HG03045 (cell line): ENCODE data around the gene PTPRK.
"Not testable (repeated sequence)": the region's sequence is repeated elsewhere in the genome, so short reads cannot be mapped to it uniquely, and the experiment has no call there.

Experiments used
- ATAC-seq: cut with Tn5 transposase; IDR thresholded peaks from one replicate; pipeline ENCODE4 v1.9.1; 2021; ENCODE audit warnings: mild to moderate bottlenecking, moderate library complexity; ENCODE audit not compliant: unreplicated experiment

Gene PTPRK

GRCh38 chr6:127978185-127978584, 542.2 kb downstream of the PTPRK start:
- ATAC-seq: not testable (repeated sequence)

GRCh38 chr6:127976796-127977195, 543.6 kb downstream of the PTPRK start:
- no peak for ATAC-seq

GRCh38 chr6:127976111-127976510, 544.3 kb downstream of the PTPRK start:
- no peak for ATAC-seq

DNA sequence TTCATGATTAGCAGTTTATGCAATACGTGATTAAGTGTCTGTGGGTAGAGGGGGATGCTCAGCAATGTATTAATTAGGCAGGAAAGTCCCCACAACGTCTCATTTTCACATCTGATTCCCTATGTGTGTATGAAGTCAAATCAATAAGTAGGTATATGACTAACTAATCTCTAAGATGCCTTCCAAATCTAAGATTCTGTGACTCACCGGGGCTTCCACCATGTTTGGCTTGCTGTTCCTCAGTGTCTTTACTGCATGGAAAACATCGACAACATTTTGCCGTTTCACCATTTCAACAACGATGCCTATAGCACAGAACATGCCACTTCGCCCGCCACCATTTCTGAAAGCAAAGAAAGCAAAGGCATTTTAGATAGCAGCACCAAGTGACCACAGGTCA, 547.6 kb downstream of the PTPRK start:
- ATAC-seq: no peak

DNA sequence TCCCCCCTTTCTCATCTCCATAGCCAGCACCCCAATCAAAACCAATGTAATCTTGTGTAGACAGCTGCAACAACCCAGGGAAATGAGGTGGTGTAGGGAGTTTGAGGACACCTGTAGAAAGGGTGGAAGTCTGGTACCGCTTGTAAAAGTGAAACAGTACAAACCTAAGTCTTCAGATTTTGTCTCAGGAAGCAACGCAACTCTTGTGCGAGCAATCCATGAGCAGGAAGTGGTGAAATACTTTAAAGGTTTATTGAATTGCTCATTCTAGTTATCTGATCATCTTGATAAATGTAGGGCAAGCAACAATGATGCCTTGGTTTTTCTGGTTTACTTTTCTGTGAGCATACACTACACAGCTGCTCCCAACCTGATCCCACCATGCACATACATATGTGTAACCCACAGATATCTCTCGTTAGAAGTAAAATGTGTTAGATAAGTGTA, 548.4 kb downstream of the PTPRK start:
- no peak for ATAC-seq

- no peak for ATAC-seq
Measured at GRCh38 chr6:127971386-127971785, 549.0 kb downstream of the PTPRK start.

DNA sequence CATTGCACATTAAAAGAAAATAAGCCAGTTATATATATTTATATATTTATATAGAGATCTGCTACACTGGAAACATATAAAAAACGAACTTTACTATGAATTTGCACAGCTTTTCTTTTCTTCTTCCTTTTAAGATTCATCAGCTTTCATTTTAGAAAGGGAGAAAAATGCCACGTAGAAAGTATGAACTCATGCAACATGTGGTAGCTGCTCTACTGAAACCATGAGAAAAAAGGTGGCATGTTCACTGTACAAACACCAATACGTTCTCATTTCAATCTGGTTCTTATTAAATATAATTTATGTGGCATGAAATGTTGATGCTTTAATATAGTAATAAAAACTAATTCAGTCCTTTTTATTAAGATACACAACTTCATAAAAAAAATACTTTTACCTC, 550.7 kb downstream of the PTPRK start:
- ATAC-seq: no peak

DNA sequence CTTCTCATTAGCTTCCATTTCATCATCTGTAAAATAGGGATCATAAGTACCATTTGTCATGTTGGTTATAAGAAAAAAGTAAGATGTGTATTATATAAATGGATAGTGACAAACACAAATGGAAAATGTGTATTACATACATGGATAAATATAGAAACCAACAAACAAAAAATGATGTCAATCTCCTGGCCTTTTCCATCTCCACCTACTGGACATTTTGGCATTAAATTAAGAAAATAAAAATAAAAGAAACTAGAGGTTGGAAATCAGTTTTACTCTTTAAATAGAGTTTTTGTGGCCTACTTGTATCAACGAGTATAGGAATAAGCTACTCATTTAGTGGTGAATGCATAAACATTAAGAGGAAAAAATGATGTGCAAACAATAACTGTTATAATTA, 552.0 kb downstream of the PTPRK start:
- no peak for ATAC-seq

DNA sequence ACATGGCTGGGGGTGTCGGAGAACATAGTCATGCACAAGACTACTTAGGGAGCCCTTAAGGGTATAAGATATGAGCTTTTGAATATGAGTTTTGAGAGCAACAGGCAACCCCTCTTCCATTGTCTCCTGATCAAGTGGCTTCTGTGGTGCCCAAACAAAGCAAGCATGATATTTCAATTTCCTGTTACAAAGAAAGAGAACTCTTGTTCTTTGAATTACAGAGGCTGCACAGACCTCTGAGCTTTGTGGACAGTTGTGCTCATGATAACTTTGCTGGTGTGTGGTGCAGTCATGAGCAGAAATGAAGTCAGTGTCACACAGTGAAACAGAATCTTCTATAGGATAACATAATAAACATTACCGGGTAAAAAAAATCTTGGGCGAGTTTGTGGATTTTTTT, 552.7 kb downstream of the PTPRK start:
- ATAC-seq: no peak

GRCh38 chr6:127966616-127967015, 553.8 kb downstream of the PTPRK start:
- no peak for ATAC-seq

- ATAC-seq: no peak
Measured at GRCh38 chr6:127963495-127963894, 556.9 kb downstream of the PTPRK start.

- ATAC-seq: no peak
Measured at GRCh38 chr6:127959869-127960268, 560.5 kb downstream of the PTPRK start.

- ATAC-seq: no peak
Measured at GRCh38 chr6:127956956-127957355, 563.4 kb downstream of the PTPRK start.

- ATAC-seq: no peak
Measured at GRCh38 chr6:127956260-127956888, 564.0 kb downstream of the PTPRK start.

DNA sequence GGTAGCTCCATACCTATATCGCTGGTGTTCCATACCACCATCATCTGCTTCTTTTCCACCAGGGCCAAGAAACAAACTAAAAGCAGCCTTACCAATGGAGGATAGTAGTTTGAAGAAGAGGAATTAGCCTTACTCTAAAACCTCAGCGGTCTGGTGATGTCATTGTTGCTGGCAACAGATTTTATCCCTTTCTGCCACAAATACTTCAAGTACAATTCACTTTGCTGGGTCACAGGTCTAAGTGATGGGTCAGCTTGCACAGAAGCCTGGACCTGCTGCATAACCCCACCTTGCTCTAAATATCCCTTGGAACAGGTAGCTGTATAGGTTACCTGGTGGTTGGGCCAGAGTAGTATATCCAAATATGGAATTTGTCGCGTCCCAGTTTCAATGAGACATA, 566.3 kb downstream of the PTPRK start:
- no peak for ATAC-seq

DNA sequence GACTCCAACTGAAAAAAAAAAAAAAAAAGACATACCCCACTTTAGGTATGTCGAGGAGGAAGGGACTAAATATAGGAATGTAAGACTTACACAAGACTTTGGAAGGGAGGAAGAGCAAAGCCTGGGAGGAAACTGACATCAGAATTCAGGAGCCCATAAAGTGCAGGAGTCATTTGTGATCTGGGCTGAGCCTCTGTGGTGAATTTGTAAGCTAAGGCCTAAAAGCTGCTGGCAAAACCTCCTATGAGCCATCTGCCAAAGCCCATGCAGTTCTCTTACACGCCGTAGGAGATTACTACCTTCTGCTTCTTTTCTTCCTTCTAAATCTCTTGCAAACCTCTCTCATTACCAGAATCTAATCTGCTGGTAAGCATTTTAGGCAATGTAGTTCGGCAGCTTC, 567.6 kb downstream of the PTPRK start:
- no peak for ATAC-seq

DNA sequence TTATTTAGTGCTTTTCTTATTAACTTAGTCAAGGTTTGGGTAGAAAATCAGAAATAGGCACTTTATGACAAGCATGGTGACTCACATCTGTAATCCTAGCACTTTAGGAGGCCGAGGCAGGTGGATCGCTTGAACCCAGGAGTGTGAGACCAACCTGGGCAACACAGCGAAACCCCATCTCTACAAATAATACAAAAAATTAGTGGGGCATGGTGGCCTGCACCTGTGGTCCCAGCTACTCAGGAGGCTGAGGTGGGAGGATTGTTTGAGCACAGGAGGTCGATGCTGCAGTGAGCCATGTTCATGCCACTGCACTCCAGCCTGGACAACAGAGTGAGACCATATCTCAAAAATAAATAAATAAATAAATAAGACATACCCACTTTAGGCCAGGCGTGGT, 568.2 kb downstream of the PTPRK start:
- ATAC-seq: no peak

DNA sequence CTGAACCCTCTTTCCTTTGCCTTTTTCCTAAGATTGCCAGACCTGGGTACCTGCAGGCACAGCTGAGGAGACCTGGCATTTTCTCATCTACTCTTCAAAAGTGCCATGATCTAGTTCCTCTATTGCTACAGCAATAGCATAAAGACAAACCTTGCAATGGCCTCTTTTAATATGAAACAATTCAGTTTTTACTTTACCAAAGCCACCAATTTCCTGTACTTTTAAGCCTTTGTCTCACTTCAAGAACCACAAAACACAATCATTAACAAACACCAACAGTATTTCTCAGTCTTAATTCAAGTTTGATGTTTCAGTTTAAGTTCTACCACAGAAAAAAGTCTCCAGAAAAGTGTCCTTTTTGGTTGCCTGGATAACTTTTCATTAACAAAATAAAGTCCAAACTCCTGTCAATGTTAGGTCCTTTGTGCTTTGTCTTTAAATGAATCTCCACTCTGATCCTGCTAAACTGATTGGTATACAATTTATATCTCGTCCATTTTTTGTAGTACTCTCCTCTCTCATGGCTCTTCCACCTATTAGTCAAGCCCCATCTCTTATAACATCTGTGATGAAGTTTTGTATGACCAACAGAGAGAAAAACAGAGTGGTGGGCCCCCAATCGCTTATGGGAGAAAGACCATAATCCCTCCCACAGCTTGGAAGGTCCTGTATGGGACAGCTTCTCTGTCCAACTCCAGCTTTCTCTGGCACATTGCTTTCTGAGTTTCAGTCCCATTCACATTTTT, 569.1 kb downstream of the PTPRK start:
- ATAC-seq: no peak

GRCh38 chr6:127950566-127951145, 569.7 kb downstream of the PTPRK start:
- ATAC-seq: no peak

- no peak for ATAC-seq
Measured at GRCh38 chr6:127949251-127949650, 571.1 kb downstream of the PTPRK start.

GRCh38 chr6:127946388-127946787, 574.0 kb downstream of the PTPRK start:
- ATAC-seq: no peak

- no peak for ATAC-seq
Measured at GRCh38 chr6:127945434-127946097, 574.8 kb downstream of the PTPRK start.
